HEK293 (cell line): Measurements from ENCODE around the gene SLC25A42.
A peak's percentile ranks its signal among the peaks of the same experiment; 100 is the strongest.

ENCODE experiments used
- CTCF ChIA-PET: fragments of 350-600 bp; formaldehyde crosslinking; extraction: SDS; loops from one replicate; lab custom pipeline; 2021; ENCODE audit warnings: antibody characterized with exemption; lab: Yijun Ruan, JAX
- POLR2A ChIA-PET: fragments of 300-600 bp; formaldehyde crosslinking; extraction: SDS; loops from one replicate; lab custom pipeline; 2020; ENCODE audit warnings: antibody characterized with exemption, inconsistent platforms; lab: Yijun Ruan, JAX
- H3K27ac ChIP-seq: fragments of 200-500 bp; sonication (Bioruptor generic); 2 replicates; pipeline ENCODE4 v1.5.1; 2014; ENCODE audit warnings: low read depth, low read length, control low read depth, inconsistent platforms; ENCODE audit errors: extremely low read depth
- H3K36me3 ChIP-seq, 2 experiments: fragments of 200-500 bp in 1 of 2; sonication (Bioruptor generic) in 1 of 2; 1 replicate in 1 of 2; 2 replicates in 1 of 2; pipeline ENCODE4 v1.5.1; 2014 to 2017; ENCODE audit warnings: inconsistent platforms in 2 of 2, low read length in 2 of 2; ENCODE audit not compliant: control insufficient read depth in 2 of 2, insufficient read depth in 1 of 2
- H3K4me1 ChIP-seq: fragments of 200-500 bp; sonication (Bioruptor generic); 2 replicates; pipeline ENCODE4 v1.5.1; 2014; ENCODE audit warnings: mild to moderate bottlenecking, low read length, inconsistent platforms; ENCODE audit not compliant: control insufficient read depth, insufficient read depth
- H3K4me3 ChIP-seq: 2 replicates; pipeline ENCODE4 v1.5.1; 2011; ENCODE audit warnings: low read depth, mild to moderate bottlenecking, control low read depth, low read length, moderate library complexity
- H3K9me3 ChIP-seq: fragments of 200-500 bp; sonication (Bioruptor generic); 2 replicates; pipeline ENCODE4 v1.5.1; 2014; ENCODE audit warnings: low read depth, low read length, inconsistent platforms; ENCODE audit not compliant: control insufficient read depth, insufficient read depth
- KLF16 ChIP-seq: fragments of 450-650 bp; formaldehyde crosslinking; IDR thresholded peaks from 2 replicates; pipeline ENCODE4 v1.5.1; 2017; ENCODE audit warnings: missing biosample characterization, missing genetic modification characterization
- KLF8 ChIP-seq: fragments of 450-650 bp; formaldehyde crosslinking; IDR thresholded peaks from 2 replicates; pipeline ENCODE4 v1.5.1; 2016; ENCODE audit warnings: missing biosample characterization, missing genetic modification characterization
- PBX3 ChIP-seq: sonication (generic); formaldehyde crosslinking; IDR thresholded peaks from 2 replicates; pipeline ENCODE4 v1.8.1; 2022; ENCODE audit warnings: mild to moderate bottlenecking, moderate library complexity, missing genetic modification reagents
- REPIN1 ChIP-seq: fragments of 450-650 bp; formaldehyde crosslinking; IDR thresholded peaks from 2 replicates; pipeline ENCODE4 v1.5.1; 2017; ENCODE audit warnings: missing biosample characterization, missing genetic modification characterization, low read depth
- SCRT1 ChIP-seq: fragments of 450-650 bp; formaldehyde crosslinking; IDR thresholded peaks from 2 replicates; pipeline ENCODE4 v1.5.1; 2016; ENCODE audit warnings: missing biosample characterization, missing genetic modification characterization, borderline replicate concordance
- SP3 ChIP-seq: fragments of 450-650 bp; formaldehyde crosslinking; IDR thresholded peaks from 2 replicates; pipeline ENCODE4 v1.5.1; 2016; ENCODE audit warnings: missing biosample characterization, missing genetic modification characterization
- ZFHX2 ChIP-seq: fragments of 450-650 bp; formaldehyde crosslinking; conservative IDR thresholded peaks from 2 replicates; pipeline ENCODE4 v1.5.1; 2016; ENCODE audit warnings: missing biosample characterization, missing genetic modification characterization
- ZFP3 ChIP-seq: fragments of 450-650 bp; formaldehyde crosslinking; IDR thresholded peaks from 2 replicates; pipeline ENCODE4 v1.5.1; 2016; ENCODE audit warnings: low read depth, missing biosample characterization, missing genetic modification characterization
- ZNF121 ChIP-seq: fragments of 450-650 bp; formaldehyde crosslinking; IDR thresholded peaks from 2 replicates; pipeline ENCODE4 v1.5.1; 2016; ENCODE audit warnings: missing biosample characterization, missing genetic modification characterization
- ZNF16 ChIP-seq: fragments of 450-650 bp; formaldehyde crosslinking; IDR thresholded peaks from 2 replicates; pipeline ENCODE4 v1.5.1; 2016; ENCODE audit warnings: low read depth, missing biosample characterization, missing genetic modification characterization
- ZNF354C ChIP-seq: fragments of 450-650 bp; formaldehyde crosslinking; IDR thresholded peaks from 2 replicates; pipeline ENCODE4 v1.5.1; 2016; ENCODE audit warnings: missing biosample characterization, missing genetic modification characterization, low read depth, borderline replicate concordance
- ZNF398 ChIP-seq: fragments of 450-650 bp; formaldehyde crosslinking; IDR thresholded peaks from 2 replicates; pipeline ENCODE4 v1.5.1; 2017; ENCODE audit warnings: missing biosample characterization, missing genetic modification characterization
- ZNF426 ChIP-seq: fragments of 450-650 bp; formaldehyde crosslinking; IDR thresholded peaks from 2 replicates; pipeline ENCODE4 v1.5.1; 2017; ENCODE audit warnings: missing biosample characterization, missing genetic modification characterization, mild to moderate bottlenecking, inconsistent platforms, moderate library complexity
- ZNF521 ChIP-seq: fragments of 450-650 bp; formaldehyde crosslinking; IDR thresholded peaks from 2 replicates; pipeline ENCODE4 v1.5.1; 2017; ENCODE audit warnings: missing biosample characterization, mild to moderate bottlenecking, missing genetic modification characterization
- ZNF571 ChIP-seq: fragments of 450-650 bp; formaldehyde crosslinking; IDR thresholded peaks from 2 replicates; pipeline ENCODE4 v1.5.0; 2017; ENCODE audit warnings: missing biosample characterization, missing genetic modification characterization
- ZNF777 ChIP-seq: fragments of 450-650 bp; formaldehyde crosslinking; IDR thresholded peaks from 2 replicates; pipeline ENCODE4 v1.5.1; 2017; ENCODE audit warnings: missing biosample characterization, missing genetic modification characterization, borderline replicate concordance
- ZNF785 ChIP-seq: fragments of 450-650 bp; formaldehyde crosslinking; IDR thresholded peaks from 2 replicates; pipeline ENCODE4 v1.5.1; 2016; ENCODE audit warnings: missing biosample characterization, missing genetic modification characterization
- ZNF791 ChIP-seq: fragments of 450-650 bp; formaldehyde crosslinking; IDR thresholded peaks from 2 replicates; pipeline ENCODE4 v1.5.1; 2016; ENCODE audit warnings: missing biosample characterization, missing genetic modification characterization
- ZSCAN23 ChIP-seq: fragments of 450-650 bp; formaldehyde crosslinking; IDR thresholded peaks from 2 replicates; pipeline ENCODE4 v1.5.1; 2016; ENCODE audit warnings: missing biosample characterization, missing genetic modification characterization

Gene SLC25A42

GRCh38 chr19:19154768-19155494, 91.1 kb downstream of the SLC25A42 start:
- Histone ChIP-seq H3K27ac (no peak overlapping the region), H3K4me1 (no peaks in the 10 kb centered on the region), H3K36me3 (no peaks in the 10 kb centered on the region; a peak in 1 of 3 replicates), H3K4me3 (no peak overlapping the region), H3K9me3 (no peaks in the 10 kb centered on the region)
- TF ChIP-seq ZFP3 (tag by site-specific recombination) (peak; percentile 97), ZNF785 (tag by site-specific recombination) (no peak), ZNF354C (no peak), ZNF521 (no peak), ZSCAN23 (tag by site-specific recombination) (no peak), ZNF16 (peak; percentile 44; the same call in 1 of the 2 replicates), ZNF571 (no peak)
- POLR2A ChIA-PET = interaction anchor here (1.6 kb wide), 1 partner anchor 9 kb away, joined by 6 read pairs; no protein-coding TSS in a partner anchor
- CTCF ChIA-PET = interaction anchor here (1.2 to 6.3 kb wide), 2 partner anchors 8 to 68 kb away, joined by 3 to 47 read pairs; no protein-coding TSS in a partner anchor

- H3K4me3 ChIP-seq = no peak overlapping the region
- H3K9me3 ChIP-seq = no peaks in the 10 kb centered on the region
- CTCF ChIA-PET = interaction anchor here (0.5 to 6.3 kb wide), 6 partner anchors 9 to 179 kb away, joined by 3 to 47 read pairs (median 4); no protein-coding TSS in a partner anchor
- H3K36me3 ChIP-seq = no peaks in the 10 kb centered on the region
- no peaks in the 10 kb centered on the region for H3K4me1 ChIP-seq
- TF ChIP-seq ZNF777 (tag by site-specific recombination) = no peak
- TF ChIP-seq ZNF398 (tag by site-specific recombination) = no peak
- TF ChIP-seq PBX3 = no peak
- no peak for TF ChIP-seq ZNF121 (tag by site-specific recombination)
- no peak for TF ChIP-seq REPIN1 (tag by site-specific recombination)
- TF ChIP-seq ZNF791 (tag by site-specific recombination) = no peak
- TF ChIP-seq ZFHX2 (tag by site-specific recombination) = no peak
- TF ChIP-seq ZNF785 (tag by site-specific recombination) = no peak
- TF ChIP-seq SCRT1 (tag by site-specific recombination) = no peak
- TF ChIP-seq SP3 (tag by site-specific recombination) = no peak
- no peak for TF ChIP-seq KLF16 (tag by site-specific recombination)
- TF ChIP-seq ZNF426 (tag by site-specific recombination) = no peak
- TF ChIP-seq KLF8 (tag by site-specific recombination) = no peak
- POLR2A ChIA-PET = interaction anchor here (1.6 kb wide), 1 partner anchor 10 kb away, joined by 6 read pairs; no protein-coding TSS in a partner anchor
- no peak overlapping the region for H3K27ac ChIP-seq
These were observed 91.9 kb downstream of the SLC25A42 start for GRCh38 chr19:19155495-19156219.
